CD4-positive, alpha-beta T cell treated with Interleukin-10 for 1 hour (primary cell): ENCODE data around the gene GNA12.
"Not testable (repeated sequence)": the region's sequence is repeated elsewhere in the genome, so short reads cannot be mapped to it uniquely, and the experiment has no call there.

Source experiments
- DNase-seq: peaks from one replicate; pipeline ENCODE4 v3.0.0-alpha.2; 2020

The GNA12 gene

GRCh38 chr7:2775376-2775775 is 68.7 kb downstream of the GNA12 start:
- no peak for DNase-seq

DNA sequence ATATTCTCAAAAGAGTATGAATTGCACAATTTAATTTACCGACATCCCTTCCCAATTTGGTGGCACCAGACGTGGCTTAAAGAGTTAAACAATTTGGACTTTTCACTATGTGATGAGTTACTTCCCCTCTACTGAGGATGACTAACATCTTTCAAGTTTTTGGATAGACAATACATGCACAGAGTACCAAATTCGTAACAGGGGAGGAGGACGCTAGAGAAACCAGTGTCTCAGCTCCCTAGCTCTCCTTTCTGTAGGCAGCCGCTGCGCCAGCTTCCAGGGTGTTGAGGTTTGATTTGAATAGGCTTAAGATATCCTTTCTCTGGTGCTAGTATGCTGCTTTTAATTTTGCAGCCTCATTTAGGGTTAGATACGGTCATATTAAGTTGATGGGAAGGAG is 69.2 kb downstream of the GNA12 start:
- no peak for DNase-seq

GRCh38 chr7:2774280-2774679 is 69.8 kb downstream of the GNA12 start:
- no peak for DNase-seq

DNA sequence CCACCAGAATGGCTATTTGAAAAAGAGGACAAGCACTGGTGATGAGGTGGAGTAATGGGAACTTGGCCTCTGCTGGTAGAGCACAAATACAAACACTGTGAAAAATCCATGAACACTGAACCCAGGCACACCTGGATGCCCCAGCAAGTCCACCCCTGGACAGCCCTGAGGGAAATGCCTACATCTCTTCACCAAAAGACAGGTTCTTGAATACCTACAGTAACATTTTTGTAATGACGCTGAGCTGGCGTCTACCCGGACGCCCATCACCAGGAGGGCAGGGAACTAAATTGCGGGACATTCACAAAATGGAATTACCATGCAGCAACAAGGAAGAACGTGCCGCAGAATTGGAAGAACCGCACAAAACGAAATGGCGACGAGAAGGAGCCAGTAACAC is 70.5 kb downstream of the GNA12 start:
- DNase-seq, result no peak

DNA sequence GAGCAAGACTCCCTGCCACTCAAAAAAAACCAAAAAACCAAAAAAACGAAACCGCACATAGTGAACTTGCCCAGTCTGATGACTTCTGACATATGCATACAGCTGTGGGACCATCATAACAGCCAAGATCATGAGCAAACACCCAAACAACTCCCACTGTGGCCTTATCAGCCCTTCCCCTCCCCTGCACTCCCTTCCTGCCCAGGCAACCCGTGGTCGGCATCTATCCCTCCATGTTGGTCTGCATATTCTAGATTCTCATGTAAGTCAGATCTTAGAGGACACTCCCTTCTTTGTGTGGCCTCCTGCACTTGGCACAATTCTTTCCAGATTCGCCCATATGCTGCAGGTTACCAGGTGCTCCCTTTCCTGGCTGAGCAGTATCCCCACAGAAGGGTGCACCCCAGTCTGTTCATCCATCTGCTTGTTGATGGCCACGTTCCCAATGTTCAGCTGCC is 72.8 kb downstream of the GNA12 start:
- DNase-seq, result no peak

DNA sequence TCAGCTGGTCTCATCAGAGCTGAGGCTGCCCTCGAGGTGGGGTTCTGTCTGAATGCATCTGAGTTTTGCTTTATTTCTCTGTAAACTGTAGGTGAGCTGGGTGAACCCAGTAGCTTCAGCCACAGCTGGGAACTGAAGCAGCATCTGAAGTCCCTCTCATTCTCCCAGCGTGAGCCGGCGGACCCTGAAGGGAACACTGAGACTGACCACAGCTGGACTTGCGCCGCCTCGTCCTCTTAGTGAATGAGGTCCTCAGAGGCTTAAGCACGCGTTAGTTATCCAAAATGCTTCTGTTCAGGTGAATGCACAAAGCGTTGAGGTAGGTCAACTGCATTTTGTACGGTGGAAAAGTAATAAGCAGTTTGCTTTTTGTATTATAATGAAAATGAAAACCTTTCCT is 79.5 kb downstream of the GNA12 start:
- no peak for DNase-seq

- DNase-seq, result no peak
These were observed 80.5 kb downstream of the GNA12 start for GRCh38 chr7:2763597-2763996.

GRCh38 chr7:2761801-2762497 is 82.2 kb downstream of the GNA12 start:
- DNase-seq, result no peak

- DNase-seq, result no peak
These were observed 82.9 kb downstream of the GNA12 start for GRCh38 chr7:2761131-2761624.

- DNase-seq, result peak; percentile 20
These were observed 83.8 kb downstream of the GNA12 start for GRCh38 chr7:2760098-2760889.

DNA sequence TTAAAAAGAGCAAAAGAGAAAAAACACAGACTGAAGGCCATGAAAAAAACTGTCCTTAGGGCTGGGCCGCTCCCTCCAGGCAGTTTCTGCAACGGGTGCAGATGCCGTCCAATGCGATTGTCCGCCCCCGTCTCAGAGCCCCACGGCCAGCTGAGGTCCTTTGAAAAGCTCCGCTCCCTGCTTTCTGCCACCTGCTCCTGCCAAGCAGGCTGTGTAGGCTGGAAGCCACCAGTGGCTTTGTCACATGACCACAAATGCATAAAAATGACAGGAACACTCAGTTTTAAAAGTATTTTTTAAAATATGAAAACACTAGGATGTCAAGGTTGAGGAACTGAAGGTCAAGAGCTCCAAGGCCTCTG is 84.4 kb downstream of the GNA12 start:
- no peak for DNase-seq

DNA sequence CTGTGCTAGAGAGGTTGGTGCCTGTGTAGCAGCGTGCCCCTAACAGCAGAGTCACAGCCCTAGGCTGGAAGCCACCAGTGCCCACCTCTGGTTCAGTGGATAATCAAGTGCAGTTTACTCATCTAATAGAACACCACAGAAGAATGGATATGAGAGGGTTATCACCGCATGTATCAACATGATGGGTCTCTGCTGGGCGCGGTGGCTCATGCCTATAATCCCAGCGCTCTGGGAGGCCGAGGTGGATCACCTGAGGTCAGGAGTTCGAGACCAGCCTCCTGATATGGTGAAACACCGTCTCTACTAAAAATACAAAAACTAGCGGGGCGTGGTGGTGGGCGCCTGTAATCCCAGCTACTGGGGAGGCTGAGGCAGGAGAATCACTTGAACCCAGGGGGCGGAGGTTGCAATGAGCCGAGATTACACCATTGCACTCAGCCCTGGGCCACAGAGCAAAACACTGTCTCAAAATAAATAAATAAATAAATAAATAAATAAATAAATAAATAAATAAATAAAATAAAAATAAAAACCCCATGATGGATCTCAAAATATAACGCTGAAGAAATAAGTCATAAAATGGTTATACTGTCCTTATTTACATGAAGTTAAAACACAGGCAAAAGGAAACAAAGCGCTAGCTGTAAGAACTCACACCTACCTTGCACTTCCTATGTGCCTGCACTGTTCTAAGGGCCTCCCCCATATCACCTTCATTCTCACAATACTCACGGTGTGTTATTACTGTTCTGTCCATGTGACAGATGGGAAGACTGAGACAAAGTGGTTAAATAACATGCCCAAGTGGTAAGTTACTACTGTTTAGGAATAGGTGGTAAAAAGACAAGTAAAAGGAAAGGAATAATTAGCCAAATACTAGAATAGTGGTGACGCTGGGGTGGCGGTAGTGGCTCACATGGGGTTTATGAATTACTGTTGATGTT is 85.2 kb downstream of the GNA12 start:
- peak; percentile 10 for DNase-seq

- peak; percentile 28 for DNase-seq
These were observed 86.0 kb downstream of the GNA12 start for GRCh38 chr7:2757904-2758672.

DNA sequence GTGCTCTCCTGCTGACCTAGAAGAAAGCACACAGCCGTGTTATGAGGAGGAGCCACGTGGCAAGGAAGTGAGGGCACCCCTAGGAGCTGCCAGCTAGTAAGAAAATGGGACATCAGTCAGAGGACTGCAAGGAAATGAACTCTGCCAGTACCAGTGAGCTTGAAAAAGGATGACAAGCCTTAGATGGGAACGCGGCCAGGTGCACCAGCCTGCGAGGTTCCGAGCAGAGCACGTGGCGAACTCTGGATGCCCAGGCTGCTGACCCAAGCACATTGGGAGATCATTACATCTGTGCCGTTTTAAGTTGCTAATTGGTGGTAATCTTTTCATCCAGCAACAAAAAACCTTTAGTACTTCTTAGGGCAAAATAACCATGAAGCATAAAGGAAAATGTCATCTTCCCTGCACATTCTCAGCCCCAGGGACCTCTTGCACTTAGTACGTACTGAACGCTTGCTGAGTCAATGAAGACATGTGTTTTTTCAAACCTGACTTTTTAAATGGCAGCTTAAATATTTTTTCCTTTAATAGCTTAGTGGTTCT is 86.7 kb downstream of the GNA12 start:
- DNase-seq, result no peak

DNA sequence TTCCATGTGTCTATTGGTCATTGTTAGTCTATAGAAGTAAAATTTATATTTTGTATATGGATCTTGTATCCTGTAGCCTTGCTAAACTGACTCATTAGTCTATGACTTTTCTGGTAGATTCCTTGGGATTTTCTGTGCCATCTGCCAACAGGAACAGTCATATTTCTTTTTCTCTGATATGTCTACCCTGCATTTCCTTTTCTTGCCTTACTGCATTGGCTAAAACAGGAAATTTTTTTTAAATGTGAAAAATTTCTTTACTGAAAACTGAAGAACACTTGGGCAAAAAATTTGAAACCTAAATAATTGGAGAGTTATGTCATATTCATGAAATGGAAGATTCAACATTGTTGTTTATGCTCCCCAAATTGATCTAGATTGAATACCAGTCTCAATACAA is 88.6 kb downstream of the GNA12 start:
- no peak for DNase-seq

DNA sequence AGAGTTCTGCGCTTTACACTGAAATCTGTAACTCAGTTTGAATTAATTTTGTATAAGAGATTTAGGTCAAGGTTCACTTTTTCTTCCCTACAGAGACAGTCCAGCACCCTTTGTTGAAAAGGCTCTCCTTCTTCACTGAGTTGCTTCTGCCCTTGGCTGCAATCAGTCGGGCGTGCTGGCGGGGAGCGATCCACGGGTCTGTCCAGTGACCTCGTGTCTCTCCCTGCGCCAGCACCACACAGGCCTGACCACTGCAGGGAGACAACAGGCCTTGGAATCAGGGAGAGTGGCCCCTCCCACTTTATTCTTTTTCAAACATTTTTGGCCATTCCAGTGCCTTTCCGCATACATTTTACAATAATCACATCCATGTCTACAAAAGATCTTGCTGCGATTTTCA is 89.2 kb downstream of the GNA12 start:
- DNase-seq, result no peak

- DNase-seq, result no peak
These were observed 90.0 kb downstream of the GNA12 start for GRCh38 chr7:2754086-2754485.

- no peak for DNase-seq
These were observed 91.0 kb downstream of the GNA12 start for GRCh38 chr7:2753148-2753547.

GRCh38 chr7:2751086-2751485 is 93.0 kb downstream of the GNA12 start:
- no peak for DNase-seq

DNA sequence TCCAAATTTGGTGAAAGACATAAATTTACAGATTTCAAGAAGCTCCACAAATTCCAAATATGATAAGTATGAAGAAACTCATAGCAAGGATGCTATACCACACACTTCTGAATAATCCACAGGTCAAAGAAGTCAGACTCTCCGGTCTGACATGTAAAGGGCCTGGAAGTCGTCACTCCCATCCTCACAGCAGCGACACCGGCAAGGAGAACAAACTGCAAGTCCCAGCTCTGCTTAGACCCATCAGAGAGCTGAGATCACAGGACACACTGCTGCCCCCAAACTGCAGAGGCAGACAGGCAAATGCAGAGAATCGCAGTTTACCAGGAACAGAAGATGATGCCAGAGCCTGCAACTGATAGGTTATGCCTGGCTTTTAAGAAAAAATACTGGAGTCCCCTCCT is 94.1 kb downstream of the GNA12 start:
- no peak for DNase-seq

GRCh38 chr7:2748684-2749083 is 95.4 kb downstream of the GNA12 start:
- not testable (repeated sequence) for DNase-seq
